ENCODE data around the gene NAPEPLD.
"Not testable (repeated sequence)": the region's sequence is repeated elsewhere in the genome, so short reads cannot be mapped to it uniquely, and the experiment has no call there.

NAPEPLD gene

GRCh38 chr7:103068414-103069403 is 80.2 kb downstream of the NAPEPLD start:
- no peak for DNase-seq (ENCODE audit: low read depth in 2 of 3, low spot score in 2 of 3)

GRCh38 chr7:103065667-103066066 is 83.2 kb downstream of the NAPEPLD start:
- DNase-seq (ENCODE audit: low read depth in 2 of 3, low spot score in 2 of 3), result peak in 2 of 3 experiments; percentile 6 to 30

GRCh38 chr7:103063895-103064294 is 85.0 kb downstream of the NAPEPLD start:
- DNase-seq (ENCODE audit: low read depth in 2 of 3, low spot score in 2 of 3), result no peak

- DNase-seq (ENCODE audit: low read depth in 2 of 3, low spot score in 2 of 3), result no peak
These were observed 89.4 kb downstream of the NAPEPLD start for GRCh38 chr7:103059471-103059870.

GRCh38 chr7:103058122-103058521 is 90.8 kb downstream of the NAPEPLD start:
- no peak for DNase-seq (ENCODE audit: low read depth in 2 of 3, low spot score in 2 of 3)

- not testable (repeated sequence) for DNase-seq (ENCODE audit: low read depth in 2 of 3, low spot score in 2 of 3)
These were observed 92.9 kb downstream of the NAPEPLD start for GRCh38 chr7:103056006-103056405.

GRCh38 chr7:103051519-103051918 is 97.4 kb downstream of the NAPEPLD start:
- no peak for DNase-seq (ENCODE audit: low read depth in 2 of 3, low spot score in 2 of 3)
